NOMO-1 treated with dmso at 0.1 percent for 144 hours (cell line): ENCODE data around the gene AFDN.

ENCODE experiments used
- DNase-seq: peaks from one replicate; lab custom pipeline; 2025; ENCODE audit not compliant: unreplicated experiment; lab: John Stamatoyannopoulos, UW

The AFDN gene

DNA sequence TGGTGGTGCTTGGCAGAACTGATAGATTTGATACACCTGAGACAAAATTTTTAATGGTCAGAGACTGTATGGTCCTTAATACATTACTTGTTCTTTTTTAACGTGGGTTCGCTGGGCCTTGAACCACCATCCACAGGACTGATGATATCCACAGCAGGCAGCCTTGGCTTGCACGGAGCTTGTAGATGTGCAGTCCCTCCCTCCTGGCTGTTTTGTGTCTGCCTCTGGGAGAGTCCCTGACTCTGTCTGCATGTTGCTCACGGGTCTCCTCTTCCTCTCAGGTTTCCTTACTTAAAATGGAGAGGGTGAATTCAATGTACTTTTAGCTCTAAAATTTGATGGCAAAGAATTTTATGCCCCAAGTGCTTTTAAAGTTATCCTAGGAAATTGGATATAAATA lies 188.3 kb downstream of the AFDN start:
- DNase-seq, result no peak

DNA sequence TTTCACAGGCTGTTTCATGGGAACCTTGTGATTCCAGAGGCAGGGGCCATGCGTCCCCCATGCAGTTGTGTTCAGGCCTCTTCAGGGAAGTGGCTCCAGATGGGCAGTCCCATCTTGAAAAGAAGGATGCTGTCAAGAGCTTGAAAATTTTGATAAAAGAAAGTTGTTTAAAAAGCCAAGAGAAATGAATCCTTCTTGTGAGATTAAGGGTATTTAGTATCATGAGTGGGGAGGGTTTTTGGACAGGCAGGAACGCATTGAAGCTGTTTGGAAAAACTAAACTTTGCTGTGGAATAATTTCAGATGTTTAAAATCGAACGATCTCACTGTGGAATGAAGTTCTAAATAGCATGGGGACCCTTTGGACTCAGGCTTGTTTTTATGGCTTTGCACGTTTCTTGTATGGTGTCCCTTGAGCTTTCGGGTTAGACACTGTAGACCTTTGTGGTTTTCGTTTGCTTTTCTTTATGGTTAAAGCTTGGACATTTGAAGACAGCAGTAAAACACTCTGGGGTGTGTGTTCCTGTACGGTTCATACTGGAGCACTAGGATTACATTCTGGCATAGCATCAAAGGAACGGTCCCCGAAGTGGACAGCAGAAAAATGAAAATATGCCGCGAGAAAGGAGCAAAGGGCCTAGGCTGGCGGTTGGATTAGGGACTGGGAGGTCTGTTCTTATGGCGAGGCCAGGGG lies 188.9 kb downstream of the AFDN start:
- no peak for DNase-seq

- DNase-seq, result no peak
Measured at GRCh38 chr6:168016176-168016620, 189.5 kb downstream of the AFDN start.

DNA sequence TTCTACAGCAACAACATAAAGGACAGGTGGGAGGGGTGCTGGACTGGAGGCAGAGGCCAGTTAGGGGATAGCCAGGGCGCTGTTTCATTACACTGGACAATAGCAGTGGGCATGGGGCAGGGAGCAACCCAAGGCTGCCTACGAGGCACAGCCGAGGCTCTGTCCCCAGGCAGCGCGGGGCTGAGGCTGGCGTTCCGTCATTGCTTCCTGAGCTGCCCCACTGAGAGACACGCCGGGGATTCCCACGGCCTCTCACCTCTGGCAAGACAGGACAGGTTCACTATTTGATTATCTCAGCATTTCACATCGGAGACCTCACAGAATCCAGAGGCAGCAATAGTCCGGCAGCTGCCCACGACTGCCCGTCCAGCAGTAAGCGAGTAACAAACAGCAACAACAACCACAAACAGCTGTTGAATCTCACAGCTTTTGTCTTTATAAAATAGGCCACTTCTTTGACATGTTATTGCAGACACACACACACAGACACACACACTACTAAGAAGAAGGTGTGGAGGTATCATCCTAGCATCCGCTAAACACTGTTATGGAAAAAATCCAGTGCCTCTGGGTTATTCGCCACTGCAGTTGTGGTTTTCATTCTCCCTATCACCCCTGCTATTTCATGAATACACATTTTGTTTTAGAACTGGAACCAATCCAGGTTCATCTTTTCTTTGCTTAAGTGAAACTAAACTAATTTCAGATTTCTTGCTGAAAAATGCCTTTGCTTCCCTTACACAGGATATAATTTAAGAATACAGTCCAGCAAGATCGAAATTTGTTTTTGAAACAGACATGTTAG lies 190.2 kb downstream of the AFDN start:
- no peak for DNase-seq

GRCh38 chr6:168017629-168018028 lies 190.9 kb downstream of the AFDN start:
- DNase-seq, result no peak

- no peak for DNase-seq
Measured at GRCh38 chr6:168018664-168019063, 192.0 kb downstream of the AFDN start.

- DNase-seq, result no peak
Measured at GRCh38 chr6:168020242-168020641, 193.5 kb downstream of the AFDN start.

DNA sequence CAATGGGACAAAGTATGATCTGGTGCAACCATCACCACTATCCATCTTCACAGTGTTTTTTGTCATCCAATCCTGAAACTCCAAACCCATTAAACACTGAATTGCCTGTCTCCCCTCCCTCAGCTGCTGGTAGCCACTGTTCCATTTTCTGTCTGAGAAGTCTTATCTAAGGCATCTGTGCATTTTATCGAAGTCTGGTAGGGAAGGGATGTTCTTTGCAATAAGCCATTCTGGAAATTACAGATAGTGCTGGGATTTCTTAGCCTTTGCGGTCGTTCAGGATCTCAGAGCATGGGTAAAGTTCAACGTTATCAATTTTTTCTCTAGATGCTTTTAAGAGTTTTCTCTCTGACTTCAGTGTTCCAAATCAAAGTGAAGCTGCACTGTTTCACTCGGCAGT lies 194.9 kb downstream of the AFDN start:
- DNase-seq, result no peak
